DOHH2 (cell line): ENCODE measurements around the gene SLC12A3.
"Not testable (repeated sequence)": the region's sequence is repeated elsewhere in the genome, so short reads cannot be mapped to it uniquely, and the experiment has no call there.

Source experiments
- H3F3A ChIP-seq: fragments of 200-600 bp; sonication (generic), shearing (Covaris generic); 2 replicates; pipeline ENCODE4 v1.6.0; 2016; ENCODE audit warnings: antibody characterized with exemption, mild to moderate bottlenecking; ENCODE audit not compliant: control insufficient read depth, insufficient read depth
- H3K27ac ChIP-seq: fragments of 200-600 bp; sonication (generic); 2 replicates; pipeline ENCODE4 v1.5.1; 2014; ENCODE audit warnings: low read depth, mild to moderate bottlenecking, low read length, moderate library complexity
- H3K27me3 ChIP-seq: fragments of 200-600 bp; sonication (generic); 2 replicates; pipeline ENCODE4 v1.6.1; 2014; ENCODE audit warnings: mild to moderate bottlenecking, low read length, mixed read lengths; ENCODE audit not compliant: control insufficient read depth
- H3K36me3 ChIP-seq: fragments of 200-600 bp; sonication (generic); 2 replicates; pipeline ENCODE4 v1.6.1; 2014; ENCODE audit warnings: mild to moderate bottlenecking, low read length, moderate library complexity, mixed read lengths; ENCODE audit not compliant: control insufficient read depth
- H3K4me1 ChIP-seq: fragments of 200-600 bp; sonication (generic); 2 replicates; pipeline ENCODE4 v1.6.1; 2014; ENCODE audit warnings: mild to moderate bottlenecking, low read length, mixed read lengths; ENCODE audit not compliant: control insufficient read depth
- H3K4me2 ChIP-seq: fragments of 200-600 bp; sonication (generic); 2 replicates; pipeline ENCODE4 v1.6.0; 2014; ENCODE audit warnings: mild to moderate bottlenecking, low read length, moderate library complexity
- H3K4me3 ChIP-seq: fragments of 200-600 bp; sonication (generic); 2 replicates; pipeline ENCODE4 v1.5.1; 2014; ENCODE audit warnings: mild to moderate bottlenecking, low read length, mixed read lengths
- H3K79me2 ChIP-seq: fragments of 200-600 bp; sonication (generic); 2 replicates; pipeline ENCODE4 v1.6.1; 2014; ENCODE audit warnings: mild to moderate bottlenecking, low read length, mixed read lengths; ENCODE audit not compliant: control insufficient read depth
- H3K9me2 ChIP-seq: fragments of 200-600 bp; sonication (generic); replicated peaks from 2 replicates; pipeline ENCODE4 v1.6.1; 2014; ENCODE audit warnings: mild to moderate bottlenecking, low read length, mixed read lengths; ENCODE audit not compliant: control insufficient read depth
- H3K9me3 ChIP-seq: fragments of 200-600 bp; sonication (generic); 2 replicates; pipeline ENCODE4 v1.6.1; 2014; ENCODE audit warnings: antibody characterized with exemption, low read length, mixed read lengths; ENCODE audit not compliant: control insufficient read depth, insufficient read depth
- H4K20me1 ChIP-seq: fragments of 200-600 bp; sonication (generic); 2 replicates; pipeline ENCODE4 v1.6.0; 2014; ENCODE audit warnings: low read depth, mild to moderate bottlenecking, antibody characterized with exemption, low read length, moderate library complexity; ENCODE audit not compliant: control insufficient read depth, insufficient read depth
- EZH2phosphoT487 ChIP-seq: fragments of 200-600 bp; sonication (generic); IDR thresholded peaks from 2 replicates; pipeline ENCODE4 v1.6.1; 2017; ENCODE audit warnings: borderline replicate concordance, mild to moderate bottlenecking, antibody characterized with exemption, low read length, moderate library complexity, mixed read lengths
- TF ChIP-seq, protein P1 (sequence below): fragments of 200-600 bp; sonication (generic); IDR thresholded peaks from one replicate; pipeline ENCODE4 v1.5.1; 2014; ENCODE audit warnings: antibody characterized with exemption, mild to moderate bottlenecking, low read depth, low read length; ENCODE audit not compliant: poor library complexity, severe bottlenecking

Gene SLC12A3

DNA sequence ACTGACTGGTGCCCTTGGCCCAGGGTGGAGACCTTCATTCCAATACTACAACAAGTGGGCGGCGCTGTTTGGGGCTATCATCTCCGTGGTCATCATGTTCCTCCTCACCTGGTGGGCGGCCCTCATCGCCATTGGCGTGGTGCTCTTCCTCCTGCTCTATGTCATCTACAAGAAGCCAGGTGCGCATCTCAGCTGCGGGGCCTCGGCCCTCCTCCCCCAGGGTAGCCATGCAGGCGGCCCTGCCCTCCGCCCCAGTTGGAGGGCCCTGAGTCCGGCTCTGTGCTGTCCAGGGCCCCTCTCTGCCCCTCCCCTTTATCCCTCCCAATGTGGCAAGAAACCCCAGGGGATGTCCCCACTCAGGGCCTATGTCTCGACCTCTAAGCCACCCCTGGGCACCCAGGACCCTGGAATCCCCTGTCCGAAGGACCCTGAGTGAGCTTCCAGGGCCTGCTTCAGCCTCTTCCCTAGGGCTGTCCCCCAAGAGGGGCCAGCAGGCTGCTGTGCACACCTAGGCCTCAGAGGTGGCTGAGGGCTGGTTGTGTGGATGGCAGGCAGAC lies 19.1 kb downstream of the SLC12A3 start:
- Histone ChIP-seq H3K79me2 (no peaks in the 10 kb centered on the region), H3K4me1 (peaks cover 14% of the 10 kb centered on the region), H3K9me2 (no peaks in the 10 kb centered on the region), H3K36me3 (no peaks in the 10 kb centered on the region), H3K4me2 (no peak overlapping the region), H3K27me3 (no peaks in the 10 kb centered on the region), H3K4me3 (no peak overlapping the region), H3K27ac (no peak overlapping the region), H4K20me1 (no peaks in the 10 kb centered on the region), H3F3A (peaks cover 3% of the 10 kb centered on the region), H3K9me3 (no peaks in the 10 kb centered on the region)
- TF ChIP-seq, protein P1, sequence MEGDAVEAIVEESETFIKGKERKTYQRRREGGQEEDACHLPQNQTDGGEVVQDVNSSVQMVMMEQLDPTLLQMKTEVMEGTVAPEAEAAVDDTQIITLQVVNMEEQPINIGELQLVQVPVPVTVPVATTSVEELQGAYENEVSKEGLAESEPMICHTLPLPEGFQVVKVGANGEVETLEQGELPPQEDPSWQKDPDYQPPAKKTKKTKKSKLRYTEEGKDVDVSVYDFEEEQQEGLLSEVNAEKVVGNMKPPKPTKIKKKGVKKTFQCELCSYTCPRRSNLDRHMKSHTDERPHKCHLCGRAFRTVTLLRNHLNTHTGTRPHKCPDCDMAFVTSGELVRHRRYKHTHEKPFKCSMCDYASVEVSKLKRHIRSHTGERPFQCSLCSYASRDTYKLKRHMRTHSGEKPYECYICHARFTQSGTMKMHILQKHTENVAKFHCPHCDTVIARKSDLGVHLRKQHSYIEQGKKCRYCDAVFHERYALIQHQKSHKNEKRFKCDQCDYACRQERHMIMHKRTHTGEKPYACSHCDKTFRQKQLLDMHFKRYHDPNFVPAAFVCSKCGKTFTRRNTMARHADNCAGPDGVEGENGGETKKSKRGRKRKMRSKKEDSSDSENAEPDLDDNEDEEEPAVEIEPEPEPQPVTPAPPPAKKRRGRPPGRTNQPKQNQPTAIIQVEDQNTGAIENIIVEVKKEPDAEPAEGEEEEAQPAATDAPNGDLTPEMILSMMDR: no peak
- TF ChIP-seq EZH2phosphoT487: no peak

DNA sequence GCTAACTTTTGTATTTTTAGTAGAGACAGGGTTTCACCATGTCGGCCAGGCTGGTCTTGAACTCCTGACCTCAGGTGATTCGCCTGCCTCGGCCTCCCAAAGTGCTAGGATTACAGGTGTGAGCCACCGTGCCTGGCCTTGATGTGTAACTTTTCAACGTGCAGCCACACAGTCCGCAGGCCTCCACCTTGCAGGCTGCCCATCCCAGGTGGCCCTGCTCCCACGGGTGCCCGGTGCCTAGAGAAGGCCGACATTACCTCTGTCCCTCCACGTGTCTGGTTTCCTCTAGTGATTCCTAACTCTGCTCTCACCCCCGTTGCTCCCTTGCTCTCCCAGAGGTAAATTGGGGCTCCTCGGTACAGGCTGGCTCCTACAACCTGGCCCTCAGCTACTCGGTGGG lies 19.9 kb downstream of the SLC12A3 start:
- H3K9me2 ChIP-seq, H4K20me1 ChIP-seq, H3K79me2 ChIP-seq, H3K27ac ChIP-seq, H3K27me3 ChIP-seq, H3K36me3 ChIP-seq, H3K4me3 ChIP-seq, H3K4me2 ChIP-seq, H3K9me3 ChIP-seq, H3F3A ChIP-seq: not testable (repeated sequence)
- peaks cover 20% of the 10 kb centered on the region for H3K4me1 ChIP-seq

DNA sequence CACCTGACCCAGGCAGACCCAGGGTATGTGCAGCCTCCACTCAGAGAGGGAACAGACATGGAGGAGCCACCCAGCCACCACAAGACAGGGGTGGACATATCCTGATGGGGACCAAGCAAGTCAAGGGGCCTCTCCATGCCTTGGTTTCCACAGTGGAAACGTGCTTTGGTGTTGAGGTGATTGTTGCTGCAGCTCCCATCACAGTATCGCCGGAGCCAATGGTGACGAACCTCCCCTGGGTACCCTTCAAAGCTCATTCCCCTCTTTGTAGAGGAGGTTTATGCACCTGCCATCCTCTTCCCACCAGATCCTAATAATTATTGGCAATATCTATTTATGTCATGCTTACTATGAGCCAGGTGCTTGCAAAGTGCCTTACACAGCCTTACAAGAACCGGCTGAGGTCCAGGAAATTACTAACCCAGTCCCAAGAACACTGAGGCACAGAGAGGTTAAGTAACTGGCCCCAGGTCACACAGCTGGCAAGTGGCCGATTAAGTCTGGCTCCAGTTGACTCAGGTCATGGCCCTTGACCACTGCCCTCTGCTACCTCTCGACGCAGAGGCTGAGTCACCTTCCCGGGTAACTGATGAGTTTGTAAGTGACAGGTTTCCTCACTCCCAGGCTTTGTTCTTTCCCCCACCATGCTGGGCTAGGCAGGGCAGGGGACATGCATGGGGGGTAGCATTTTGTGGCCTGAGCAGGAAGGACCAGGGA lies 20.6 kb downstream of the SLC12A3 start:
- peaks cover 20% of the 10 kb centered on the region for H3K4me1 ChIP-seq
- H3K79me2 ChIP-seq: no peaks in the 10 kb centered on the region
- no peaks in the 10 kb centered on the region for H3K36me3 ChIP-seq
- no peak overlapping the region for H3K27ac ChIP-seq
- H4K20me1 ChIP-seq: no peaks in the 10 kb centered on the region
- H3F3A ChIP-seq: peaks cover 4% of the 10 kb centered on the region
- no peak overlapping the region for H3K4me2 ChIP-seq
- no peaks in the 10 kb centered on the region for H3K27me3 ChIP-seq
- no peaks in the 10 kb centered on the region for H3K9me3 ChIP-seq
- H3K4me3 ChIP-seq: no peak overlapping the region
- no peaks in the 10 kb centered on the region for H3K9me2 ChIP-seq
- TF ChIP-seq, protein P1: no peak
- TF ChIP-seq EZH2phosphoT487: no peak

DNA sequence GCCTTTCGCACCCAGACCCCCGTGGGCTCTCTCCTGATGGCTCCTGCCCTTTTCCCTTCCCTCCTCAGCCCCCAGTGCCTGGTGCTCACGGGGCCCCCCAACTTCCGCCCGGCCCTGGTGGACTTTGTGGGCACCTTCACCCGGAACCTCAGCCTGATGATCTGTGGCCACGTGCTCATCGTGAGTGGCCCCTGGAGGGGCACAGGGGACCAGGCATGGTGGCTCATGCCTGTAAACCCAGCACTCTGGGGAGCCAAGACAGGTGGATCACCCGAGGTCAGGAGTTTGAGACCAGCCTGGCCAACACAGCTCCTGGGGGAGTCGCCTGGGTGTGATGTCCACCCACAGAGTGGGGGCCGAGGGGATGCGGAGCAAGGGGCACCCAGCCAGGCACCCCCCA lies 21.3 kb downstream of the SLC12A3 start:
- Histone ChIP-seq H3K27me3 (no peaks in the 10 kb centered on the region), H3K4me1 (peaks cover 20% of the 10 kb centered on the region), H3K36me3 (no peaks in the 10 kb centered on the region), H4K20me1 (no peaks in the 10 kb centered on the region), H3K79me2 (no peaks in the 10 kb centered on the region), H3K4me2 (no peak overlapping the region), H3K9me2 (no peaks in the 10 kb centered on the region), H3F3A (peaks cover 4% of the 10 kb centered on the region), H3K9me3 (no peaks in the 10 kb centered on the region), H3K4me3 (no peak overlapping the region), H3K27ac (no peak overlapping the region)
- TF ChIP-seq, protein P1: no peak
- no peak for TF ChIP-seq EZH2phosphoT487
